ENCODE data around the gene PPL.

GRCh38 chr16:4945560-4946502 lies 8.9 kb upstream of the PPL start:
- no peak for TF ChIP-seq POLR2A (IDR thresholded peaks at IDR 0.05)
- no peak for TF ChIP-seq CTCF (IDR thresholded peaks at IDR 0.05)
